SK-N-SH (cell line): ENCODE measurements around the gene TRNAU1AP.

Experiments used
- CTCF ChIP-seq: fragments of 200-600 bp; sonication (generic); IDR thresholded peaks from 2 replicates; pipeline ENCODE4 v1.6.1; 2017; ENCODE audit warnings: antibody characterized with exemption, mild to moderate bottlenecking, moderate library complexity
- MXI1 ChIP-seq: IDR thresholded peaks from 2 replicates; pipeline ENCODE4 v1.6.1; 2012; ENCODE audit warnings: mild to moderate bottlenecking, low read depth, low read length, improper control_type of control experiment
- USF1 ChIP-seq: IDR thresholded peaks from 2 replicates; pipeline ENCODE4 v1.4.0; 2012; ENCODE audit warnings: low read depth, borderline replicate concordance
- TF ChIP-seq, protein P1 (sequence below): IDR thresholded peaks from 2 replicates; pipeline ENCODE4 v1.4.0; 2012; ENCODE audit warnings: low read depth

DNA sequence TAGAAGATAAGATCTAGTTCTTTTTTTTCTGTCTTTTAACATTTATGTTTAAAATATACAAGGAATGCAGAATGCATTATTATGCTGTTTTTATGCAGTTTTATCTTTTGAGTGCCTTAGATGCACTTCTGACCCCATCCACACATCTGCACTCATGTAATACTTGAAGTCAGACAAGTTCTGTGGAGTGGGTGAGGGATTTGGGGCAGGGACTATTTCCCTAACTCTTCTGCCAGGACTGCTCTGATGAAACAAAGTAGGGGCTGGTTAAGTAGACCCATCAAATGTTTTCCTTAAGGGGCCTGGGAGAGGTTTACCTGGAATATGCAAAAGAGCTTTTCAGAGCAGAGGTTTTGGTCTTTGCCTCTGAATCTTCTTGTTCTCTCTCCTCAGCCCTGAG, 11.4 kb downstream of the TRNAU1AP start:
- TF ChIP-seq USF1: no peak
- TF ChIP-seq, protein P1, sequence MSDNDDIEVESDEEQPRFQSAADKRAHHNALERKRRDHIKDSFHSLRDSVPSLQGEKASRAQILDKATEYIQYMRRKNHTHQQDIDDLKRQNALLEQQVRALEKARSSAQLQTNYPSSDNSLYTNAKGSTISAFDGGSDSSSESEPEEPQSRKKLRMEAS: no peak
- TF ChIP-seq CTCF: no peak
- no peak for TF ChIP-seq MXI1
